ENCODE data around the gene MEI1.
A peak's percentile ranks its signal among the peaks of the same experiment; 100 is the strongest.
"Not testable (repeated sequence)": the region's sequence is repeated elsewhere in the genome, so short reads cannot be mapped to it uniquely, and the experiment has no call there.

The MEI1 gene

GRCh38 chr22:41682033-41682807, 17.1 kb upstream of the MEI1 start:
- DNase-seq (ENCODE audit: extremely low read depth in 1 of 2, low read depth in 1 of 2): peak; percentile 60 to 70

- DNase-seq (ENCODE audit: extremely low read depth in 1 of 2, low read depth in 1 of 2): no peak
Measured at GRCh38 chr22:41683052-41683451, 16.3 kb upstream of the MEI1 start.

GRCh38 chr22:41683616-41684015, 15.7 kb upstream of the MEI1 start:
- no peak for DNase-seq (ENCODE audit: extremely low read depth in 1 of 2, low read depth in 1 of 2)

- no peak for DNase-seq (ENCODE audit: extremely low read depth in 1 of 2, low read depth in 1 of 2)
Measured at GRCh38 chr22:41684194-41684593, 15.1 kb upstream of the MEI1 start.

GRCh38 chr22:41686890-41687289, 12.4 kb upstream of the MEI1 start:
- not testable (repeated sequence) for DNase-seq (ENCODE audit: extremely low read depth in 1 of 2, low read depth in 1 of 2)

GRCh38 chr22:41687901-41688364, 11.4 kb upstream of the MEI1 start:
- DNase-seq (ENCODE audit: extremely low read depth in 1 of 2, low read depth in 1 of 2): no peak

GRCh38 chr22:41688365-41689211, 10.7 kb upstream of the MEI1 start, which contains the start of gene SNU13:
TSS of gene SNU13 (minus strand) at chr22:41688867. CDS start at chr22:41688796, 71 bp downstream.
- peak; percentile 84 to 86 for DNase-seq (ENCODE audit: extremely low read depth in 1 of 2, low read depth in 1 of 2)

GRCh38 chr22:41690476-41690875, 8.8 kb upstream of the MEI1 start:
- no peak for DNase-seq (ENCODE audit: extremely low read depth in 1 of 2, low read depth in 1 of 2)

GRCh38 chr22:41695211-41695610, 4.1 kb upstream of the MEI1 start:
- no peak for DNase-seq (ENCODE audit: extremely low read depth in 1 of 2, low read depth in 1 of 2)

- DNase-seq (ENCODE audit: extremely low read depth in 1 of 2, low read depth in 1 of 2): no peak
Measured at GRCh38 chr22:41696703-41697102, 2.6 kb upstream of the MEI1 start.

GRCh38 chr22:41697126-41697775, 2.1 kb upstream of the MEI1 start:
- DNase-seq (ENCODE audit: extremely low read depth in 1 of 2, low read depth in 1 of 2): peak; percentile 65 to 86

- no peak for DNase-seq (ENCODE audit: extremely low read depth in 1 of 2, low read depth in 1 of 2)
Measured at GRCh38 chr22:41700108-41700364, 733 bp downstream of the MEI1 start.

GRCh38 chr22:41702763-41703162, 3.5 kb downstream of the MEI1 start:
- no peak for DNase-seq (ENCODE audit: extremely low read depth in 1 of 2, low read depth in 1 of 2)

- DNase-seq (ENCODE audit: extremely low read depth in 1 of 2, low read depth in 1 of 2): no peak
Measured at GRCh38 chr22:41709341-41709740, 10.0 kb downstream of the MEI1 start.

- DNase-seq (ENCODE audit: extremely low read depth in 1 of 2, low read depth in 1 of 2): no peak
Measured at GRCh38 chr22:41713004-41713403, 13.7 kb downstream of the MEI1 start.

- DNase-seq (ENCODE audit: extremely low read depth in 1 of 2, low read depth in 1 of 2): no peak
Measured at GRCh38 chr22:41722496-41722895, 23.2 kb downstream of the MEI1 start.

- no peak for DNase-seq (ENCODE audit: extremely low read depth in 1 of 2, low read depth in 1 of 2)
Measured at GRCh38 chr22:41725510-41726110, 26.3 kb downstream of the MEI1 start.

- no peak for DNase-seq (ENCODE audit: extremely low read depth in 1 of 2, low read depth in 1 of 2)
Measured at GRCh38 chr22:41731609-41732008, 32.3 kb downstream of the MEI1 start.

- DNase-seq (ENCODE audit: extremely low read depth in 1 of 2, low read depth in 1 of 2): no peak
Measured at GRCh38 chr22:41732096-41732772, 32.9 kb downstream of the MEI1 start.

GRCh38 chr22:41733241-41733640, 33.9 kb downstream of the MEI1 start:
- not testable (repeated sequence) for DNase-seq (ENCODE audit: extremely low read depth in 1 of 2, low read depth in 1 of 2)

- DNase-seq (ENCODE audit: extremely low read depth in 1 of 2, low read depth in 1 of 2): no peak
Measured at GRCh38 chr22:41739576-41739975, 40.3 kb downstream of the MEI1 start.
